GM21390 (cell line): ENCODE measurements around the gene TAMALIN.

Experiments
- ATAC-seq: cut with Tn5 transposase; IDR thresholded peaks from one replicate; pipeline ENCODE4 v1.9.1; 2021; ENCODE audit not compliant: unreplicated experiment

Gene TAMALIN

GRCh38 chr12:52035926-52036325 lies 29.2 kb downstream of the TAMALIN start:
- ATAC-seq = no peak

- peak; percentile 42 for ATAC-seq
These were observed 29.9 kb downstream of the TAMALIN start for GRCh38 chr12:52036587-52037171.

- no peak for ATAC-seq
These were observed 30.6 kb downstream of the TAMALIN start for GRCh38 chr12:52037248-52037861.

- ATAC-seq = no peak
These were observed 31.7 kb downstream of the TAMALIN start for GRCh38 chr12:52038447-52038846.

- no peak for ATAC-seq
These were observed 34.3 kb downstream of the TAMALIN start for GRCh38 chr12:52041035-52041434.

GRCh38 chr12:52041695-52042123 lies 35.0 kb downstream of the TAMALIN start:
- ATAC-seq = no peak

GRCh38 chr12:52042706-52043385 lies 36.1 kb downstream of the TAMALIN start:
- no peak for ATAC-seq

- ATAC-seq = no peak
These were observed 36.9 kb downstream of the TAMALIN start for GRCh38 chr12:52043386-52044212.

GRCh38 chr12:52044292-52044983 lies 37.7 kb downstream of the TAMALIN start:
- no peak for ATAC-seq

GRCh38 chr12:52045794-52046199 lies 39.1 kb downstream of the TAMALIN start:
- no peak for ATAC-seq

- no peak for ATAC-seq
These were observed 40.1 kb downstream of the TAMALIN start for GRCh38 chr12:52046859-52047258.

GRCh38 chr12:52049286-52049685 lies 42.5 kb downstream of the TAMALIN start:
- no peak for ATAC-seq

- no peak for ATAC-seq
These were observed 42.9 kb downstream of the TAMALIN start for GRCh38 chr12:52049688-52050087.

- ATAC-seq = no peak
These were observed 43.5 kb downstream of the TAMALIN start for GRCh38 chr12:52050116-52050757.

GRCh38 chr12:52050758-52051541 lies 44.2 kb downstream of the TAMALIN start, which contains the start of gene NR4A1:
TSS of gene NR4A1 (plus strand) at chr12:52051442. CDS start at chr12:52054329, 2,887 bp downstream.
- ATAC-seq = peak; percentile 86

GRCh38 chr12:52052468-52053186 lies 45.9 kb downstream of the TAMALIN start:
- ATAC-seq = no peak

- ATAC-seq = no peak
These were observed 46.9 kb downstream of the TAMALIN start for GRCh38 chr12:52053536-52054209.

- ATAC-seq = no peak
These were observed 47.6 kb downstream of the TAMALIN start for GRCh38 chr12:52054231-52054832.
